Trophoblast cell (in vitro differentiated cells and primary cell): ENCODE data around the gene LRRN4.
A peak's percentile ranks its signal among the peaks of the same experiment; 100 is the strongest.

Experiments
- DNase-seq, 2 donors: peaks; one replicate each; pipeline ENCODE4 v3.0.0-alpha.2; 2016
- H2AFZ ChIP-seq: 2 replicates; pipeline ENCODE4 v1.6.1; 2013; ENCODE audit warnings: low read length, moderate library complexity, mild to moderate bottlenecking; ENCODE audit not compliant: insufficient read depth, poor library complexity
- H2AK5ac ChIP-seq: 2 replicates; pipeline ENCODE4 v1.6.1; 2013; ENCODE audit warnings: mild to moderate bottlenecking, low read length
- H2BK120ac ChIP-seq: 2 replicates; pipeline ENCODE4 v1.6.1; 2013; ENCODE audit warnings: low read length, mild to moderate bottlenecking, moderate library complexity; ENCODE audit not compliant: insufficient read depth, poor library complexity
- H2BK12ac ChIP-seq: 2 replicates; pipeline ENCODE4 v1.6.1; 2013; ENCODE audit warnings: mild to moderate bottlenecking, low read length, moderate library complexity
- H2BK5ac ChIP-seq: 2 replicates; pipeline ENCODE4 v1.6.1; 2013; ENCODE audit warnings: low read length, low read depth, moderate library complexity, mild to moderate bottlenecking; ENCODE audit not compliant: poor library complexity
- H3K14ac ChIP-seq: 2 replicates; pipeline ENCODE4 v1.6.1; 2013; ENCODE audit warnings: mild to moderate bottlenecking, low read length
- H3K18ac ChIP-seq: 2 replicates; pipeline ENCODE4 v1.6.1; 2013; ENCODE audit warnings: mild to moderate bottlenecking, low read length
- H3K23ac ChIP-seq: 2 replicates; pipeline ENCODE4 v1.6.1; 2013; ENCODE audit warnings: low read length
- H3K27ac ChIP-seq: 2 replicates; pipeline ENCODE4 v1.5.1; 2013; ENCODE audit warnings: low read depth, mild to moderate bottlenecking, inconsistent platforms, low read length, moderate library complexity
- H3K27me3 ChIP-seq: 2 replicates; pipeline ENCODE4 v1.6.1; 2013; ENCODE audit warnings: inconsistent platforms, mild to moderate bottlenecking, low read length, moderate library complexity; ENCODE audit not compliant: insufficient read depth
- H3K36me3 ChIP-seq, 2 experiments: 1 replicate in 1 of 2; 2 replicates in 1 of 2; pipeline ENCODE4 v1.6.1; 2013; ENCODE audit warnings: low read length in 2 of 2, mild to moderate bottlenecking in 2 of 2, moderate library complexity in 1 of 2; ENCODE audit not compliant: insufficient read depth in 2 of 2, control insufficient read depth in 1 of 2
- H3K4ac ChIP-seq: 2 replicates; pipeline ENCODE4 v1.6.1; 2013; ENCODE audit warnings: low read depth, mild to moderate bottlenecking, low read length, moderate library complexity
- H3K4me1 ChIP-seq, 2 experiments: 1 replicate in 1 of 2; 2 replicates in 1 of 2; pipeline ENCODE4 v1.6.1; 2013; ENCODE audit warnings: low read length in 2 of 2, mild to moderate bottlenecking in 2 of 2, moderate library complexity in 1 of 2; ENCODE audit not compliant: insufficient read depth in 2 of 2, control insufficient read depth in 1 of 2
- H3K4me2 ChIP-seq: 2 replicates; pipeline ENCODE4 v1.6.1; 2013; ENCODE audit warnings: inconsistent platforms, mild to moderate bottlenecking, low read length, moderate library complexity
- H3K4me3 ChIP-seq: 2 replicates; pipeline ENCODE4 v1.5.1; 2013; ENCODE audit warnings: mild to moderate bottlenecking, low read depth, low read length, inconsistent platforms
- H3K79me1 ChIP-seq: one replicate; pipeline ENCODE4 v1.6.1; 2013; ENCODE audit warnings: low read length
- H3K79me2 ChIP-seq: 2 replicates; pipeline ENCODE4 v1.6.1; 2013; ENCODE audit warnings: low read length, mild to moderate bottlenecking; ENCODE audit not compliant: control insufficient read depth, insufficient read depth, poor library complexity
- H3K9ac ChIP-seq: 2 replicates; pipeline ENCODE4 v1.6.1; 2013; ENCODE audit warnings: mild to moderate bottlenecking, low read length
- H3K9me3 ChIP-seq: 2 replicates; pipeline ENCODE4 v1.6.1; 2013; ENCODE audit warnings: low read depth, mild to moderate bottlenecking, control low read depth, inconsistent platforms, low read length; ENCODE audit not compliant: insufficient read depth
- H4K12ac ChIP-seq: 2 replicates; pipeline ENCODE4 v1.6.1; 2013; ENCODE audit warnings: low read depth, mild to moderate bottlenecking, low read length, moderate library complexity
- H4K8ac ChIP-seq: 2 replicates; pipeline ENCODE4 v1.6.1; 2013; ENCODE audit warnings: low read depth, mild to moderate bottlenecking, low read length, moderate library complexity
- H4K91ac ChIP-seq: one replicate; pipeline ENCODE4 v1.6.1; 2013; ENCODE audit warnings: low read depth, mild to moderate bottlenecking, low read length, moderate library complexity
- WGBS: extraction: QIAGEN DNeasy Blood & Tissue Kit; methylation state at CpG from one replicate; pipeline ENCODE4 v1.1.7; 2013; ENCODE audit warnings: missing lambda C conversion rate; ENCODE audit not compliant: insufficient read length, insufficient coverage; ENCODE audit errors: extremely low coverage; 5-methylcytosine and 5-hydroxymethylcytosine counted together

The LRRN4 gene

DNA sequence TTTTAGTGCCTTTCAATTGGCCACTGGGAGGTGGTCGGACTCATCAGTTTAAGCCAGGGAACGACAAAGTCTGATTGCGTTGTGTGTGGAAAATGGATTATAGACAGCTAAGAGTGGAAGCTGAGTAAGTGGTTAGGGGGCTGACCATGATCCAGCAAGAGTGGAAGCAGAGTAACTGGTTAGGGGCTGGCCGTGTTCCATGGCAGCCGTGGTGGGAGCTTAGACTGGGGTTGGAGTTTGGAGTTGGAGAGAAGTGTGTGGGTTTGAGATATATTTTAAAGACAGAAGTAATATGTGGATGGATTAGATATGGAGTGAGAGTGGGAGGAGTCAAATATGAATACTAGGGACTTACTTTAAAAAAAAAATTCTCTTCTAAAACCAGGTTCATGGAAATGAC lies 41.7 kb downstream of the LRRN4 start:
- H2AFZ ChIP-seq, result no peak overlapping the region
- no peak for DNase-seq
- no peak overlapping the region for H3K4ac ChIP-seq
- H4K91ac ChIP-seq, result no peak overlapping the region
- no peak overlapping the region for H3K23ac ChIP-seq
- no peak overlapping the region for H4K12ac ChIP-seq
- no peak overlapping the region for H2BK5ac ChIP-seq
- no peak overlapping the region for H2AK5ac ChIP-seq
- no peaks in the 10 kb centered on the region for H3K9me3 ChIP-seq
- H2BK120ac ChIP-seq, result no peak overlapping the region
- no peak overlapping the region for H3K27ac ChIP-seq
- peaks cover under 1 to 3% of the 10 kb centered on the region in 2 experiments for H3K4me1 ChIP-seq
- H3K79me1 ChIP-seq, result no peaks in the 10 kb centered on the region
- no peaks in the 10 kb centered on the region for H3K79me2 ChIP-seq
- no peak overlapping the region for H2BK12ac ChIP-seq
- no peak overlapping the region for H4K8ac ChIP-seq
- peaks cover 9 to 18% of the 10 kb centered on the region in 2 experiments for H3K36me3 ChIP-seq
- H3K9ac ChIP-seq, result no peak overlapping the region
- H3K27me3 ChIP-seq, result no peaks in the 10 kb centered on the region
- no peak overlapping the region for H3K4me2 ChIP-seq
- no peak overlapping the region for H3K14ac ChIP-seq
- no peak overlapping the region for H3K4me3 ChIP-seq
- no peak overlapping the region for H3K18ac ChIP-seq
- WGBS, result no CpG with 5 or more reads among the region's 5 CpGs

DNA sequence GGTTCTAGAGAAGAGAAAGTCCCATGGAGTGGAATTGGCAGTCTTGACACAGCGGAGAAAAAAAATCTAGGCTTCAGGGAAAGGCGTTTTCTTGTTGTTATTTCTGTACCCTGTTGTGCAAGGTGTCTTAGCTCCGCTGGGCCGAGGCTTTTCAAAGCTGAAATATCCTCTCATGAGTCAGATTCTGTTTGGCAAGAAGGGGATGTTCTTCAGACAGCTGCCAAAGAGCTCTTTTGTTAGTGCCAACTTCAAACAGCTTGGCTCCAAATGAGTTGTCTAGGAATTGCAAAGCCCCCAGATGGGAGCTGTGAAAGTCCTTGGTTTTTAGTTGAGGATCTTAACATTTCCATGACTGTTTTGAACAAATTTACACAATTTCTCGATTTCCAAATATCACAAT lies 45.6 kb downstream of the LRRN4 start:
- Histone ChIP-seq H3K79me1 (peaks cover 4% of the 10 kb centered on the region), H4K91ac (no peak overlapping the region), H2AK5ac (no peak overlapping the region), H4K8ac (no peak overlapping the region), H3K9ac (no peak overlapping the region), H3K23ac (no peak overlapping the region), H3K18ac (no peak overlapping the region), H3K4me1 (peaks cover 3 to 5% of the 10 kb centered on the region in 2 experiments), H3K27me3 (no peaks in the 10 kb centered on the region), H3K36me3 (peaks cover 7 to 12% of the 10 kb centered on the region in 2 experiments), H3K79me2 (peaks cover 10% of the 10 kb centered on the region), H2AFZ (no peak overlapping the region), H3K4me3 (no peak overlapping the region), H4K12ac (no peak overlapping the region), H3K4me2 (peak overlapping the region; percentile 39), H3K14ac (no peak overlapping the region), H3K4ac (peak overlapping the region; percentile 75), H2BK5ac (no peak overlapping the region), H2BK120ac (no peak overlapping the region), H2BK12ac (no peak overlapping the region), H3K9me3 (no peaks in the 10 kb centered on the region), H3K27ac (no peak overlapping the region)
- WGBS, result 100% methylated on average over 1 of the region's 5 CpGs
- DNase-seq, result peak; percentile 82 to 92

DNA sequence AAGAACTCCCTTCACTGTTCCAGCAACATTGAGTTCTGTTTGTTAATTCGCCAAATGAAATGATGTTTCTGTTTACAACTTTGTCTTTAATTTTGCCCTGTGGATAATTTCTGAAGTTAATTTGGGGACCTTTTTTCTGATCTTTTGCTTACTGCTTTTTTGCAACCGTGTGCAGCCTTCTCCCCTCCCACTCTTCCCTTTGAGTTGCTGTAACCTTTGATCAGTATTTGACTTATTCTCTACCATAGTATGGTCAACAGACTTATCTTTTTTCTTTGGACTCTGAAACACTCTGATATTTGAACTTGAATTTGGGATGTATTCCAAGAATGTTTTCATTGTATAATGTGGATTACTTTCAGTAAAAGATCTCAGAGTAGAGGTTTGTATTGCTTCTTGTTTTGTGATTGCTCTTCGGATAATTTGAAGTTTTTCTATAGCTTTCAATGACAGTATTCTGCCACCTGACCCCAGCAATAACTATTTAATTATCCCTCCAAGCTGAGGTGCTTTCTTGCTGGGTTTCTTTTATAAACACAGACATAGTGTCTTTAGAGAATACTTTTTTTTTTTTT lies 46.2 kb downstream of the LRRN4 start:
- Histone ChIP-seq H3K79me1 (peaks cover 4% of the 10 kb centered on the region), H3K9ac (no peak overlapping the region), H3K9me3 (no peaks in the 10 kb centered on the region), H4K91ac (no peak overlapping the region), H3K36me3 (peaks cover 7% of the 10 kb centered on the region in 2 experiments), H2AFZ (no peak overlapping the region), H4K12ac (no peak overlapping the region), H3K4me1 (peaks cover 3 to 5% of the 10 kb centered on the region in 2 experiments), H3K4me3 (no peak overlapping the region), H3K27me3 (no peaks in the 10 kb centered on the region), H4K8ac (no peak overlapping the region), H3K79me2 (peaks cover 10% of the 10 kb centered on the region), H3K23ac (no peak overlapping the region), H2BK120ac (no peak overlapping the region), H3K4me2 (no peak overlapping the region), H2AK5ac (no peak overlapping the region), H3K27ac (no peak overlapping the region), H3K14ac (no peak overlapping the region), H2BK12ac (no peak overlapping the region), H3K18ac (no peak overlapping the region), H2BK5ac (no peak overlapping the region), H3K4ac (no peak overlapping the region)
- WGBS, result no CpG with 5 or more reads among the region's 3 CpGs
- DNase-seq, result peak in 1 of 2 donors; percentile 28

DNA sequence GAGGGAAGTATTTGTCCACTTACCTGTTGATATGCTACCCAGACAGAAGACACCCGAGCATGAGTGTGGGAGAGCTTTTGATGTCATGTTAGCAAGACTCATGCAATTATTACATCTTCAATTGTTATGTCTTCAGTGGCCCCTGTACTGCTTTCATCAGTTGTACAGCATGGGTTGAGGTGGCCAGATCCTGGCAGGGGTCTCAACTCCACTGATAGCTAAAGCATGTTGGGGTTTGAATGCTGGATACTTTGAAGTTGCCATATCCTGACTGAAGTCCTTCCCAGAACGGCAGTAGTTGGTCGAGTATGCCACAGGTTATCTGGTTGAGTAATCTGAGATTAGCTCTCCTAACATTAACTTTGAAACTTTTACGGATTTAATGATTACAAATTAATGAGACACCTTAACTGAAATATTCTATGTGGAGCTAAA lies 46.7 kb downstream of the LRRN4 start:
- Histone ChIP-seq H3K27me3 (no peaks in the 10 kb centered on the region), H3K9me3 (no peaks in the 10 kb centered on the region), H3K9ac (no peak overlapping the region), H4K8ac (no peak overlapping the region), H3K27ac (no peak overlapping the region), H2BK120ac (no peak overlapping the region), H2BK12ac (no peak overlapping the region), H3K79me1 (peaks cover 4% of the 10 kb centered on the region), H3K23ac (no peak overlapping the region), H2AK5ac (no peak overlapping the region), H3K36me3 (peaks cover 5% of the 10 kb centered on the region in 2 experiments), H3K79me2 (peaks cover 10% of the 10 kb centered on the region), H3K14ac (no peak overlapping the region), H2BK5ac (no peak overlapping the region), H3K18ac (no peak overlapping the region), H2AFZ (no peak overlapping the region), H3K4me2 (peak overlapping the region; percentile 81), H4K91ac (no peak overlapping the region), H4K12ac (no peak overlapping the region), H3K4ac (peak overlapping the region; percentile 91), H3K4me1 (peaks cover 3 to 5% of the 10 kb centered on the region in 2 experiments), H3K4me3 (peak overlapping the region; percentile 32)
- DNase-seq, result peak in 1 of 2 donors; percentile 26
- no CpG with 5 or more reads among the region's 4 CpGs for WGBS
